Endothelial cell of umbilical vein (primary cell): ENCODE data around the gene LYPLAL1. TPM values are rescaled to one million over a fixed set of nuclear protein-coding genes. Genes with fewer than 3 reads are reported as not detected.

Experiments
- BruUV-seq: library from RNA; stranded (reverse); fragments of 400-500 nt; replicated peaks from 2 replicates; lab custom pipeline; 2021; lab: Mats Ljungman, UMichigan
- CTCF ChIA-PET: fragments of 300-600, 350-600 bp; sonication (Branson Sonifier 250); formaldehyde crosslinking; loops from one replicate; lab custom pipeline; 2021; ENCODE audit warnings: antibody characterized with exemption, inconsistent platforms; lab: Charles Lee
- POLR2A ChIA-PET: fragments of 300-600, 350-600 bp; sonication (Branson Sonifier 250); formaldehyde crosslinking; loops from one replicate; lab custom pipeline; 2021; ENCODE audit warnings: antibody characterized with exemption, inconsistent platforms; lab: Charles Lee
- DNase-seq: peaks from one replicate; pipeline ENCODE4 v3.0.0-alpha.2; 2011; ENCODE audit warnings: low read depth, low spot score
- FAIRE-seq: peaks from 2 replicates; lab custom pipeline; 2011; peaks lifted over from hg19 to GRCh38; lab: Jason Lieb, UNC
- H2AFZ ChIP-seq: 2 replicates; pipeline ENCODE4 v1.6.0; 2012; ENCODE audit warnings: low read depth, low read length, control low read depth, inconsistent platforms
- H3K27ac ChIP-seq: 2 replicates; pipeline ENCODE4 v1.5.1; 2011; ENCODE audit warnings: low read depth, mild to moderate bottlenecking, control low read depth, low read length, moderate library complexity; ENCODE audit not compliant: insufficient read depth
- H3K27me3 ChIP-seq, 2 experiments: 2 replicates each; pipeline versions ENCODE4 v1.6.0 to v1.6.1; 2011; ENCODE audit warnings: low read length in 2 of 2, mixed read lengths in 1 of 2; ENCODE audit not compliant: control insufficient read depth in 2 of 2, insufficient read depth in 2 of 2
- H3K36me3 ChIP-seq, 2 experiments: 2 replicates in 1 of 2; 3 replicates in 1 of 2; pipeline ENCODE4 v1.5.1; 2011; ENCODE audit warnings: low read length in 2 of 2, mild to moderate bottlenecking in 1 of 2, moderate library complexity in 1 of 2; ENCODE audit not compliant: control insufficient read depth in 2 of 2, insufficient read depth in 2 of 2; ENCODE audit errors: extremely low read depth in 1 of 2
- H3K4me1 ChIP-seq: 3 replicates; pipeline ENCODE4 v1.5.1; 2011; ENCODE audit warnings: mild to moderate bottlenecking, low read length; ENCODE audit not compliant: control insufficient read depth, insufficient read depth; ENCODE audit errors: extremely low read depth
- H3K4me2 ChIP-seq: 2 replicates; pipeline ENCODE4 v1.6.1; 2011; ENCODE audit warnings: low read length, control low read depth, mixed read lengths; ENCODE audit not compliant: insufficient read depth
- H3K4me3 ChIP-seq, 3 experiments: fragments of 200-600 bp in 1 of 3; sonication (generic), shearing (Covaris generic) in 1 of 3; replicated peaks in 1 of 3; 2 replicates each; pipeline ENCODE4 v1.5.1; 2011 to 2016; ENCODE audit warnings: control low read depth in 3 of 3, low read length in 3 of 3, mild to moderate bottlenecking in 2 of 3, inconsistent platforms in 1 of 3, low read depth in 1 of 3, moderate library complexity in 1 of 3; ENCODE audit not compliant: insufficient read depth in 1 of 3
- H3K79me2 ChIP-seq: 2 replicates; pipeline ENCODE4 v1.6.0; 2012; ENCODE audit warnings: low read length, inconsistent platforms; ENCODE audit not compliant: control insufficient read depth, insufficient read depth
- H3K9ac ChIP-seq: replicated peaks from 2 replicates; pipeline ENCODE3; 2011; ENCODE audit warnings: low read length, control low read depth; ENCODE audit not compliant: insufficient read depth; ENCODE audit errors: extremely low read depth
- H3K9me1 ChIP-seq: replicated peaks from 3 replicates; pipeline ENCODE4 v1.6.0; 2011; ENCODE audit warnings: mild to moderate bottlenecking, low read length; ENCODE audit not compliant: control insufficient read depth, insufficient read depth; ENCODE audit errors: extremely low read depth
- H3K9me3 ChIP-seq: replicated peaks from 2 replicates; pipeline ENCODE4 v1.5.1; 2012; ENCODE audit warnings: low read length, inconsistent platforms; ENCODE audit not compliant: control insufficient read depth, insufficient read depth
- H4K20me1 ChIP-seq: replicated peaks from 2 replicates; pipeline ENCODE3; 2011; ENCODE audit warnings: mild to moderate bottlenecking, low read length; ENCODE audit not compliant: control insufficient read depth, insufficient read depth; ENCODE audit errors: extremely low read depth
- EZH2 ChIP-seq: IDR thresholded peaks from 2 replicates; pipeline ENCODE4 v1.6.1; 2012; ENCODE audit warnings: borderline replicate concordance, low read depth, mild to moderate bottlenecking, moderate library complexity, low read length, inconsistent platforms; ENCODE audit not compliant: severe bottlenecking
- FOS ChIP-seq: IDR thresholded peaks from 2 replicates; pipeline ENCODE4 v1.6.1; 2011; ENCODE audit warnings: mild to moderate bottlenecking, low read length, moderate library complexity, borderline replicate concordance; ENCODE audit not compliant: insufficient read depth
- GATA2 ChIP-seq: IDR thresholded peaks from 2 replicates; pipeline ENCODE4 v1.7.0; 2011; ENCODE audit warnings: low read depth, mild to moderate bottlenecking, moderate library complexity, mixed read lengths, low read length; ENCODE audit not compliant: insufficient read length, insufficient read depth
- JUN ChIP-seq: IDR thresholded peaks from 2 replicates; pipeline ENCODE4 v1.6.1; 2011; ENCODE audit warnings: borderline replicate concordance, low read depth; ENCODE audit not compliant: insufficient read length, insufficient read depth
- MYC ChIP-seq: IDR thresholded peaks from one replicate; pipeline ENCODE4 v1.6.1; 2011; ENCODE audit warnings: mild to moderate bottlenecking, low read depth, low read length
- POLR2A ChIP-seq: IDR thresholded peaks from 2 replicates; pipeline ENCODE4 v1.6.1; 2012; ENCODE audit warnings: low read depth, mild to moderate bottlenecking, control low read depth, low read length
- POLR2AphosphoS5 ChIP-seq: IDR thresholded peaks from 2 replicates; pipeline ENCODE4 v1.6.1; 2012; ENCODE audit warnings: low read depth, mild to moderate bottlenecking, control low read depth, low read length, moderate library complexity; ENCODE audit not compliant: insufficient read depth
- dilution Hi-C: fragments of 300-500 bp; cut with MboI; formaldehyde crosslinking; loops from one replicate; pipeline ENCODE4 v1.15.0; 2019; ENCODE audit warnings: low sequenced_read_pairs; ENCODE audit not compliant: extremely low pct_ligation_motif_present
- intact Hi-C: fragments of 100-400 bp; cut with micrococcal nuclease; formaldehyde crosslinking; loops from one replicate; pipeline ENCODE4 v1.10.0; 2022
- polyA plus RNA-seq, 4 experiments: library from polyadenylated mRNA; depleted of rRNA in 3 of 4; stranded (reverse) in 3 of 4; unstranded in 1 of 4; fragments of >200 nt; gene quantifications; 2 replicates each; pipeline versions ENCODE4 v1.2.1 to v1.2.3, GENCODE V29; 2011 to 2012; ENCODE audit warnings: missing spikeins in 1 of 4
- total RNA-seq: library from RNA; stranded (reverse); gene quantifications from 2 replicates; pipeline ENCODE4 v1.2.3, GENCODE V29; 2021
- TF ChIP-seq, protein P1 (sequence below): IDR thresholded peaks from 2 replicates; pipeline ENCODE4 v1.6.1; 2011; ENCODE audit not compliant: insufficient read depth, insufficient read length
- TF ChIP-seq, protein P2 (sequence below), 2 donors: IDR thresholded peaks; 1 replicate in 1 of 2; 2 replicates in 1 of 2; pipeline ENCODE4 v1.5.1; 2011; ENCODE audit warnings: low read length in 2 of 2, mild to moderate bottlenecking in 2 of 2, moderate library complexity in 2 of 2, control low read depth in 1 of 2, inconsistent platforms in 1 of 2, low read depth in 1 of 2; ENCODE audit not compliant: insufficient read depth in 1 of 2; ENCODE audit errors: extremely low read depth in 1 of 2

Gene LYPLAL1
- total and polyA plus RNA-seq, 2 donors (not counting 3 experiments of a cell fraction or from before 2014, with no cell fraction given), result 7.4 to 25.4 TPM

DNA sequence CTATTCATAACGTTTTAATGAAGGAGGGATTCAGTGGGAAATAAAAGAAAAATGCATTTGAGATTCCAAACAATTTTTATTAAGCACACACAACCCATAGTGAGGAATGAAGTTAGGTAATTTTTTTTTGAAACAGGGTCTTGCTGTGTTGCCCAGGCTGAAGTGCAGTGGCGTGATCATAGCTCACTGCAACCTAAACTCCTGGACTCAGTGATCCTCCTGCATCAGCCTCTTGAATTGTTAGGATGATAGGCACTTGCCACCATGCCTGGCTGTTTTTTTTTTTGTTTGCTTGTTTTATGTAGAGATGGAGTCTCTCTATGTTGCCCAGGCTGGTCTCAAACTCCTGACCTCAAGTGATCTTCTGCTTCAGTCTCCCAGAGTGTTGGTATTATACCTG, 28.9 kb downstream of the LYPLAL1 start:
- Histone ChIP-seq H3K4me1 (no peaks in the 10 kb centered on the region), H3K9me1 (no peaks in the 10 kb centered on the region), H4K20me1 (no peaks in the 10 kb centered on the region), H2AFZ (no peak overlapping the region), H3K9ac (no peak overlapping the region), H3K36me3 (no peaks in the 10 kb centered on the region), H3K27me3 (no peaks in the 10 kb centered on the region), H3K4me3 (no peak overlapping the region), H3K9me3 (no peaks in the 10 kb centered on the region), H3K27ac (no peak overlapping the region), H3K4me2 (no peak overlapping the region), H3K79me2 (no peaks in the 10 kb centered on the region)
- TF ChIP-seq EZH2 (no peak), POLR2A (no peak), FOS (no peak), POLR2AphosphoS5 (no peak), JUN (no peak), MYC (no peak)
- TF ChIP-seq, protein P1, sequence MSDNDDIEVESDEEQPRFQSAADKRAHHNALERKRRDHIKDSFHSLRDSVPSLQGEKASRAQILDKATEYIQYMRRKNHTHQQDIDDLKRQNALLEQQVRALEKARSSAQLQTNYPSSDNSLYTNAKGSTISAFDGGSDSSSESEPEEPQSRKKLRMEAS, result no peak
- intact Hi-C loops (loop anchor here (2.0 to 5.0 kb wide), 2 partner anchors 14 to 115 kb away; no protein-coding TSS in a partner anchor), dilution Hi-C loops (no loop called here)
- FAIRE-seq (no peak), DNase-seq (no peak)
- no TSS peak for BruUV-seq
- ChIA-PET POLR2A (no interaction called here), CTCF (interaction anchor here (0.9 to 1.3 kb wide), 2 partner anchors 14 to 873 kb away, joined by 3 to 4 read pairs; no protein-coding TSS in a partner anchor)

DNA sequence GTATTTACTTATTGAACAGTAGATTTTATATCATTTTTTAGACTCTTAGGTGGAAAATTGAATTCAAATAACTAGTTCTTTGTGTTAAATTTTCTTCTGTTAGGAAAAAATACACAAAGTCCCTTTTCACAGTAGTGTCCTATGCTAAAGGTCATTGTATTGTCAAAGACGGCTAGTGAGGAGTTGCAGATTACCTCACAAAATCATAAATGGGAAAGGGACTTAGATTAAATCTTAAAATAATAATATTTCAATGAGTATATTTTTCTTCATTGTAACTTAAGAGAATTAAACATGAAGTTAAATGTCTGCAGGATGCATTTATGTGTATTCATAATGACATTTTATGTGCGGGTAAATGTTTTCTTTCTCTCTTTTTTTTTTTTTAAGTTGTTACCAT, 32.7 kb downstream of the LYPLAL1 start:
- no peak overlapping the region for H3K4me3 ChIP-seq
- no peaks in the 10 kb centered on the region for H3K9me1 ChIP-seq
- no peaks in the 10 kb centered on the region for H3K9me3 ChIP-seq
- ChIA-PET POLR2A (no interaction called here), CTCF (interaction anchor here (0.6 to 1.5 kb wide), 3 partner anchors 10 to 877 kb away, joined by 3 to 4 read pairs (median 3); no protein-coding TSS in a partner anchor)
- H3K36me3 ChIP-seq, result no peaks in the 10 kb centered on the region
- H3K79me2 ChIP-seq, result no peaks in the 10 kb centered on the region
- dilution Hi-C loops, result no loop called here
- H3K4me2 ChIP-seq, result no peak overlapping the region
- DNase-seq, result no peak
- intact Hi-C loops, result loop anchor here (5.0 kb wide), 1 partner anchor 121 kb away; no protein-coding TSS in a partner anchor
- TF ChIP-seq EZH2, result no peak
- no peak for TF ChIP-seq POLR2AphosphoS5
- TF ChIP-seq POLR2A, result no peak
- TF ChIP-seq FOS, result no peak
- TF ChIP-seq, protein P1, result no peak
- no peak for TF ChIP-seq JUN
- TF ChIP-seq GATA2, result no peak
- TF ChIP-seq MYC, result no peak
- TF ChIP-seq, protein P2, sequence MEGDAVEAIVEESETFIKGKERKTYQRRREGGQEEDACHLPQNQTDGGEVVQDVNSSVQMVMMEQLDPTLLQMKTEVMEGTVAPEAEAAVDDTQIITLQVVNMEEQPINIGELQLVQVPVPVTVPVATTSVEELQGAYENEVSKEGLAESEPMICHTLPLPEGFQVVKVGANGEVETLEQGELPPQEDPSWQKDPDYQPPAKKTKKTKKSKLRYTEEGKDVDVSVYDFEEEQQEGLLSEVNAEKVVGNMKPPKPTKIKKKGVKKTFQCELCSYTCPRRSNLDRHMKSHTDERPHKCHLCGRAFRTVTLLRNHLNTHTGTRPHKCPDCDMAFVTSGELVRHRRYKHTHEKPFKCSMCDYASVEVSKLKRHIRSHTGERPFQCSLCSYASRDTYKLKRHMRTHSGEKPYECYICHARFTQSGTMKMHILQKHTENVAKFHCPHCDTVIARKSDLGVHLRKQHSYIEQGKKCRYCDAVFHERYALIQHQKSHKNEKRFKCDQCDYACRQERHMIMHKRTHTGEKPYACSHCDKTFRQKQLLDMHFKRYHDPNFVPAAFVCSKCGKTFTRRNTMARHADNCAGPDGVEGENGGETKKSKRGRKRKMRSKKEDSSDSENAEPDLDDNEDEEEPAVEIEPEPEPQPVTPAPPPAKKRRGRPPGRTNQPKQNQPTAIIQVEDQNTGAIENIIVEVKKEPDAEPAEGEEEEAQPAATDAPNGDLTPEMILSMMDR (IDR thresholded peaks at IDR 0.05; ENCODE audit: extremely low read depth in 1 of 2, insufficient read depth in 1 of 2, low read depth in 1 of 2, low read length in 2 of 2), result no peak
- H3K27ac ChIP-seq, result no peak overlapping the region
- no peaks in the 10 kb centered on the region for H4K20me1 ChIP-seq
- no peaks in the 10 kb centered on the region for H3K27me3 ChIP-seq
- no peak overlapping the region for H3K9ac ChIP-seq
- no peaks in the 10 kb centered on the region for H3K4me1 ChIP-seq
- no peak for FAIRE-seq
- H2AFZ ChIP-seq, result no peak overlapping the region
- no TSS peak for BruUV-seq
